A549 (cell line): ENCODE measurements around the gene ASTN1.

Experiments used
- CHD4 ChIP-seq: fragments of 200-600 bp; sonication (generic); IDR thresholded peaks from 2 replicates; pipeline ENCODE4 v1.6.1; 2016; ENCODE audit warnings: antibody characterized with exemption, mild to moderate bottlenecking, borderline replicate concordance
- POLR2A ChIP-seq: IDR thresholded peaks from 2 replicates; pipeline ENCODE4 v1.6.1; 2012; ENCODE audit warnings: mild to moderate bottlenecking, low read length
- SMC3 ChIP-seq: fragments of >200 bp; sonication (Bioruptor Twin); formaldehyde crosslinking; IDR thresholded peaks from 3 replicates; pipeline ENCODE4 v1.6.1; 2018; ENCODE audit warnings: inconsistent platforms
- SREBF2 ChIP-seq: fragments of 450-650 bp; IDR thresholded peaks from 2 replicates; pipeline ENCODE4 v1.6.1; 2014; ENCODE audit warnings: mild to moderate bottlenecking, moderate library complexity
- TF ChIP-seq, protein P1 (sequence below): fragments of >200 bp; sonication (Bioruptor Twin); formaldehyde crosslinking; IDR thresholded peaks from 2 replicates; pipeline ENCODE4 v1.6.1; 2016
- TF ChIP-seq, protein P2 (sequence below): fragments of 150-350 bp; IDR thresholded peaks from 2 replicates; pipeline ENCODE4 v1.6.1; 2014; ENCODE audit warnings: low read depth, mild to moderate bottlenecking, low read length
- TF ChIP-seq, protein P3 (sequence below): fragments of 450-650 bp; IDR thresholded peaks from 2 replicates; pipeline ENCODE4 v1.6.1; 2014; ENCODE audit warnings: antibody characterized with exemption

DNA sequence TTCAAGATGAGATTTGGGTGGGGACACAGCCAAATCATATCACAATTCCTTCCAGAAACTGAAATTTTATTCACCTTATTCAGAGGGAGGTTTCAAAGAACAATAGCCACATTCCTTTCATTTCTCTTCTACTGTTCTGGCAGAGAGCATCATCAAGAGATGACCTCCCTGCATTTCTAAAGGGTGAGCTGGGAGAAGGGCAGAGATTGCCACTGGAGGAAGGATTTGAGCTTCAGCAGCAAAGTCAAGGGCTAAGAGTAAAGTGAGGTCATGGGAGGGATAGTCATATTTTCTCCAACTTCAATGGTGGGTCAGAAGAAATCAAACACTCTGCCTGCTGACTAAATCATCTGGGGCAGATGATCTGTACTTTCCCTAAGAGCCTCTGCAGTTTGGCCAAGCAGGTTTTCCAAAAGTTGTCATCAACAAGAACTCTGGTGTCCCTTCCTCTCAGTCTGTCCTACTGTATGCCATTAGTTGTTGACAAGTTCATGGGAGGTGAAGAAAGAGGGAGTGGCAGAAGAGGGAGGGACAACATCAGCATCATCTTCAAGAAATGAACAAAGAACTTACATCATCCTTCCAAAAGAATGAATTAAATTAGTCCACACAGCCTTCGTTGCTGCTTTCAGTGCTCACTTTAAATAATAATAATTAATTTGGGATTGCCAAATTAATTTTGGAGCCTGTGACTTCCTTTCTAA lies 298.3 kb downstream of the ASTN1 start:
- TF ChIP-seq, protein P1, sequence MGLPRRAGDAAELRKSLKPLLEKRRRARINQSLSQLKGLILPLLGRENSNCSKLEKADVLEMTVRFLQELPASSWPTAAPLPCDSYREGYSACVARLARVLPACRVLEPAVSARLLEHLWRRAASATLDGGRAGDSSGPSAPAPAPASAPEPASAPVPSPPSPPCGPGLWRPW: no peak
- no peak for TF ChIP-seq POLR2A
- TF ChIP-seq SREBF2: no peak
- TF ChIP-seq SMC3: no peak
- TF ChIP-seq CHD4: no peak
- TF ChIP-seq, protein P2, sequence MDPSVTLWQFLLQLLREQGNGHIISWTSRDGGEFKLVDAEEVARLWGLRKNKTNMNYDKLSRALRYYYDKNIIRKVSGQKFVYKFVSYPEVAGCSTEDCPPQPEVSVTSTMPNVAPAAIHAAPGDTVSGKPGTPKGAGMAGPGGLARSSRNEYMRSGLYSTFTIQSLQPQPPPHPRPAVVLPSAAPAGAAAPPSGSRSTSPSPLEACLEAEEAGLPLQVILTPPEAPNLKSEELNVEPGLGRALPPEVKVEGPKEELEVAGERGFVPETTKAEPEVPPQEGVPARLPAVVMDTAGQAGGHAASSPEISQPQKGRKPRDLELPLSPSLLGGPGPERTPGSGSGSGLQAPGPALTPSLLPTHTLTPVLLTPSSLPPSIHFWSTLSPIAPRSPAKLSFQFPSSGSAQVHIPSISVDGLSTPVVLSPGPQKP: no peak
- TF ChIP-seq, protein P3, sequence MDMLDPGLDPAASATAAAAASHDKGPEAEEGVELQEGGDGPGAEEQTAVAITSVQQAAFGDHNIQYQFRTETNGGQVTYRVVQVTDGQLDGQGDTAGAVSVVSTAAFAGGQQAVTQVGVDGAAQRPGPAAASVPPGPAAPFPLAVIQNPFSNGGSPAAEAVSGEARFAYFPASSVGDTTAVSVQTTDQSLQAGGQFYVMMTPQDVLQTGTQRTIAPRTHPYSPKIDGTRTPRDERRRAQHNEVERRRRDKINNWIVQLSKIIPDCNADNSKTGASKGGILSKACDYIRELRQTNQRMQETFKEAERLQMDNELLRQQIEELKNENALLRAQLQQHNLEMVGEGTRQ: no peak
